ENCODE results near the gene TRIML1.
"Not testable (repeated sequence)": the region's sequence is repeated elsewhere in the genome, so short reads cannot be mapped to it uniquely, and the experiment has no call there.

The TRIML1 gene

DNA sequence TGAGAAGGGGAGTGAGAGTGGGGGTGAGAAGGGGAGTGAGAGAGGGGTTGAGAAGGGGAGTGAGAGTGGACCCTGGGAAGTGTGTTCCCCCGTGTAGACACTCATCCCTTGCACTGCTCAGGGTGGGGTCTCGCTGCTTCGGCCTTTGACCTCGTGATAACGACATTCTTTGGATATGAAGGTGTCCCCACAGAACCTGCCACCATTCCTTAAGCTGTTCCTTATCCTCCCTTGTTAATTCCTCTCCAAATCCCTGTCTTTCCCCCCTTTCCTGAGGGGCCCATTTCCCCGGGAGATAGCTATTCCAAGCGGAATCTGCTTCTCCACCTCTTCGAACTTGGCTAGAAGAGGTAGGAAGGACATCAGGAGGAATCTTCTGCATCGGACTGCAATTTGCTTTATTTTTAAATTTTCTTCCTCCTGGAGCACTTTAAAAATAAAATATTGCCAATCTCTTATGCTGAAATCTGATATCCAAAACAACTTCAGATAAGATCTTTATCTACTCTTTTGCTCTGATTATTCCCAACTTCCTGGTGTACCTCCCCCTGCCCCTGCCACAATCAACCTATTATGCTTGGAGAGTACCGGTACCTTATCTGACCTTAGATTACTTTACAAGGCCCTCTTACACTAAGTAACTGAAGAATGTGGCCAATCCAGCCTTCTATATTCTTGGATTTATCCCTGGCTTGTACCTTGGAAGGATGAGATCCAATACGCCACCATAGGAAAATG, 15.6 kb downstream of the TRIML1 start:
- no peak for DNase-seq

DNA sequence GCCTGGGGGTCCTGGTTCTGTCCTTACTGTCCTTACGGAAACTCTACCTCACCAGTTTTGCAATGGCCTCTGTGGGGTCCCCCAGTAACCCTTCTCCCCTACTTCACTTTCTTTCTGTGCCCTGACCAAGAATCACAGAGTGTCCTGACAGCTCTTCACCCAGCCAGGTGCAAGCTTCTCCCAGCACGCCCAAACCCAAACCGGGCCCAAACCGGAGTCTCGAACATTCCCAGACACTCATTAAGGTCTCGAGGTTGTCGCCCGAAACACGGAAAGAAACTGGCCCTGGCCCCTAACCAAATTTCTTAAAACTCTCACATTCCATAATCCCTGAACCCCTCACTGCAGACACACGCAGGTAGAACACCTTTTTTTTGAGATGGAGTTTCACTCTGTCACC, 19.1 kb downstream of the TRIML1 start:
- no peak for DNase-seq

DNA sequence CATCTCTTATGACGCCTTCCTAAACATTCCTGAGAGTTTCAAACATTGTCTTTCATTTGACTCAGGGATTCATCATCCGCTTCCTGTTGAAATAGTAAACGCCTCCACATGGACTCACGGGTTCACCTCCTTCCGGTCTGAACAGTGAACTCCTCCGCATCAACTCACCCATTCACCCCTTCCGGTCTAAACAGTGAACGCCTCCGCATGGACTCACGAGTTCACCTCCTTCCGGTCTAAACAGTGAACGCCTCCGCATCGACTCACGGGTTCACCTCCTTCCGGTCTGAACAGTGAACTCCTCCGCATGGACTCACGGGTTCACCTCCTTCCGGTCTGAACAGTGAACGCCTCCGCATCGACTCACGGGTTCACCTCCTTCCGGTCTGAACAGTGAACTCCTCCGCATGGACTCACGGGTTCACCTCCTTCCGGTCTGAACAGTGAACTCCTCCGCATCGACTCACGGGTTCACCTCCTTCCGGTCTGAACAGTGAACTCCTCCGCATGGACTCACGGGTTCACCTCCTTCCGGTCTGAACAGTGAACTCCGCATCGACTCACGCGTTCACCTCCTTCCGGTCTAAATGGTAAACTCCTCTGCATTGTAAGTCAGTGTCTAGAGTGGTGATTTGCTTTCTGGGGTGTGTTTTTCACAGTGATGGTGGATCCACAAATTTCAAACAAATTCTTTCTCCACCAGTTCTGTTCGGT, 20.4 kb downstream of the TRIML1 start:
- DNase-seq: not testable (repeated sequence)

DNA sequence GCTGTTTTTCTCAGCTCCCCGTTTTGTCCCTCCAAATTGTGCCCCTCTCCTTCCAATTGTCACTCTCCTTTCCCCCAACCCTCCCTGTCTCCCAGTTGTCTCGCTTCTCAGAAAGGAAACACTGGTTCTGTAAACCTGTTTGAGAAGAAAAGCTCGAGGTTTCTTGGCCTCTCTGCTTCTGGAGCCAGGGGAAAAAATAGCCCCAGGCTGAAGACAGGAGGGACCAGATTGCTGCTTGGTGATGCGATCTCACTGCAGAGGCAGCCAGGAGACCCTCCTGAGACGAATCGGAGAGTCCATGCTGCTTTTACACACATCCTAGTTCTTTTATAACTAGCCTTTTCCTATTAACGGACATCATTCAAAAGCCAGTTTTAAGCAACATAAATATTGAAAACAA, 21.2 kb downstream of the TRIML1 start:
- DNase-seq: no peak

DNA sequence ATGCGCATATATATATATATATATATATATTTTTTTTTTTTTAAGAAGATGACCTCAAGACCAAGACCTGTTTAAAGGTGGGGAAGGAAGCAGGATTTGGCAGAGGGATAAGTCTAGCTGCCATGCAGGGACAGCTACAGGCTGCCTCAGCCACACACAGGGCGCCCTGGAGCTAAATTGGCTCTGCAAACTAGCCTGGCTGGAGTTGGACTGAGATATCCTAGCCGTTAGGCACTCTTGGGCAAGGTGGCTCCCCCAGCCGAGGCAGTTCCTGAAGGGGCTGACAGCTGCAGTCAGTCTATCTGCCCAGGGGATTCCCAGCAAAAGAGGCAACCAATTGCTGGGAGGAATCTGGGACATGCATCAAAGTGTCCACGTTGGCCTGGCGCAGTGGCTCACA, 21.9 kb downstream of the TRIML1 start:
- DNase-seq: no peak

DNA sequence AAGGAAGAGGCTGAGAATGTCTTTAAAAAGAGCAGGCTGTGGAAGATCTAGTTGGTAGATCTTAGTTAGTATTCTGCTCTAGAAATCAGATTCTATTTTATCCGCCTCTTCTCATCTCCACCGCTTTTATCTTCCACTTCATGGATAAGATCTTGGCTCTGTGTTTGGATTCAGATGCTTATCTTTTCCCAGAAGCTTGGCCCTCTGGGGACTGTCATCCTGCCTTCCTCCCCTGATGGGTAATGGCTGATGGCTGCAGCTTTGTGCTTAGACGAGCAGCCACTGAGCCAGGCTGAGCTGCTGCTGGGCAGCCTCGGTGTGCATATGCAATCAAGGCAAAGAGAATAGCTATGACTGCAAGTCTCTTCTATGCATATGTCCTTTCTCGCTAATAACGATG, 23.5 kb downstream of the TRIML1 start:
- DNase-seq: no peak

DNA sequence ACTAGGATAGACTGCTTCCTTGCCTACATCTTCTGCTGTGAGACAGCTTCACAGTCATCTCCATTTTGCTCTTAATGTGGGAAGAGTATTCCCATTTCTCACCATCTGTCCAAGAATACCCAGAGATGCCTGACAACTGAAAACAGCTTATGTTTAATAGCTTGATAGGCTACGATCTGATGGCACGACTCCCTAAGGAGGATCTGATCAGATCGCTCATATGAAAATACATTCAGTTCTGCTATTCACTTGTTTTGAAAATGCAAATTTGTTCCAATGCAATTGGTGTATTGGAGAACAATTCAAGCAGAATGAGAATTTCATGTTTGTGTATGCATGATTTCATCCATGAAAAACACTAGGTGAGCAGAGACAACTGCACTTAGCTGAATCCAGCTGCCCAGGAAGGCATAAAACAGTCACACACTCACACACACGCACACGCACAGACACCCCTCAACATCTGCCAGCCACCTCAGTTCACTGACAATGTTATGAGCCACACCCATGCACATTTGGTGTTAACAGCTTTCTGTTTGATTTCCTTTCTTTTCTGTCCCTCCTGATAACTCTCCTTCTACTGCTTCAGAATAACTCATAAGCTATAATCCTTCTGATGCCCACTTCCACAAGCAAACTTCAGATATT, 29.6 kb downstream of the TRIML1 start:
- DNase-seq: no peak

DNA sequence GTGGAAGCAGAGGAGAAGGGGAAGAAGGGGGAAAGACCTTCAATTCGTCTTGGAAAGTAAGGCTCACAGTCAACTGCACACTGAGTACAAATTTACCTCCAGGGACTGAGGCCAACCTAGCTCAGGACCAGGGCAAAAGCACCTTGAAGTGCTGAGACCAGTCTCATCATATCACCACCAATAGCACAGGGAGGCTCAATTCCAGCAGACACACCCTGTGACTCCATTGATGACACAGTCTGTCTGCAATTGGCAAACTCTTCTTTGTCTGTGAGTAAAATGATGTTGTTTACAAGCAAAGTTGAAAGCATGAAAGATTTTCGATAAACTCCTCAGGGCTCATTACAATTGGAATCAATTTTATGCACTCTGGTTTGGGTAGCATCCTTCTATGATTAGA, 32.3 kb downstream of the TRIML1 start:
- no peak for DNase-seq

DNA sequence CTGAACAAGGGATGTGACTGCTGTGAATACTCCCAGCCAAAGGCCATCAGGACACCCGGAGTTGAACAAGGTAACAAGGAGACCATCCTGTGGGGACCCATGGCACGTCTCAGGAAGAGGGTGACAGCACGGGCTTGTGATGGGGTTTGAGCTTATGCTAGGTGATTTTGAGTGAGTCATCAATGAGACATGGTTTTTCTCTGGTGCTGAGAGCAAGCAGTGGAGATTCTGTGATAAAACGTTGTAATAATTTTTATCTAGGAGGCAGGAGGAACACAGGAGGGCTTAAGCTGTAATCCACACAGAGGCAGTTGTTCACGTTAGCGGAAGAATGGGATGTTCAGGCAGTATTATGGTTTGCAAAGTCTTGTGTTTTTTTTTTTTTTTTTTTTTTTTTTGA, 36.0 kb downstream of the TRIML1 start:
- no peak for DNase-seq

DNA sequence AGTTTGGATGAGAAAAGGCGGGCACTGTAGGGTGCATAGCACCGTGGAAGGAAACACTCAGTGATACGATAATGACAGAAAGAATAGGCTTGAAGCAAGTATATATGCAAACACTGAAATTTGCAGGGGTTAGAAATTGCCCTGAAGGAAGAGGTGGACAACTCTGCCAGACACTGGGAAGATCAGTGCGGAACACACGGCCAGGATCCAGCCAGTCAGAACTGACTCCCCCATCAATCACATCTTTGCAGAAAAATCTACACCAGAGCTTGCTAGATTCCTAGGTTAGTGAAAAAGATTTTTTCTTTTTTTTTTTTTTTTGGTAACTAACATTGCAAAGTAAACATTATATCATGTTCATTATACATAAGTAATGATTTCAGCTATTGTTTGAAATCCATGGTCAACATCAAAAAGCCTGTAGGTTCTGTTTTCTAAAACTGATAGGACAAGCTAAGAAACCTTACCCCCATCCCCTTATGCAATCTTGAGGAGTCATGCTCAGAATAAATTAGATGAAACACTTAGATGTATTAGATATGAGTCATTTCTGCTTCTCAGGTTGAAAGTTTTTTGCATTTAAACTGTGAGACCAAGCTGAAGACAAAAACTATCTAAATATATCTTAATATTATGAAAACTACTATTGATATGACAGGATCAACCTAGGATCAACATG, 38.9 kb downstream of the TRIML1 start:
- DNase-seq: no peak

DNA sequence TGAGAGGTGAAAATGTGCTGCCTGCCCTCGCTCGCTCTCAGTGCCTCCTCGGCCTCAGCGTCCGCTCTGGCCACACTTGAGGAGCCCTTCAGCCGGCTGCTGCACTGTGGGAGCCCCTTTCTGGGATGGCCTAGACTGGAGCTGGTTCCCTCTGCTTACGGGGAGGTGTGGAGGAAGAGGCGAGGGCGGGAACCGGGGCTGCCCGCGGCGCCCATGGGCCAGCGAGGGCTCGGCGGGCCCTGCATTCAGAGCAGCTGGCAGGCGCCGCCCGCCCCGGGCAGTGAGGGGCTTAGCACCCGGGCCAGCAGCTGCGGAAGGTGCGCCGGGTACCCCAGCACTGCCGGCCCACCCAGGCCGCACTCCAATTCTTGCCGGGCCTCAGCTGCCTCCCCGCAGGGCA, 39.6 kb downstream of the TRIML1 start:
- no peak for DNase-seq

DNA sequence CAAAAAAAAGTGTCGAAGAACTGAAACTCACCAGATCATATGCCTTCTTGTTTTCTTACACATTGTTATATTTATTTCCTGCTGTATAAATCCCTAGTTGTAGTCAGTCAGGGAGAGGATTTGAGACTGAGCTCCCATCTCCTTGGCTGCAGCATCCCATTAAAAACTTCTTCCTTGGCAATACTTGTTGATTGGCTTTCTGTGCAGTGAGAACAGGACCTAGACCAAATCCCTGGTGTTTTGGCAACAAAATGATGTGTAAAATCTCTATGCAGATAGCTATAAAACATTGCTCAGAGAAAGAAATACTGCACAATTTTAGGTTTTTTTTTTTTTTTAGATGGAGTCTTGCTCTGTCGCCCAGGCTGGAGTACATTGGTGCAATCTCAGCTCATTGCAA, 47.9 kb downstream of the TRIML1 start:
- no peak for DNase-seq

DNA sequence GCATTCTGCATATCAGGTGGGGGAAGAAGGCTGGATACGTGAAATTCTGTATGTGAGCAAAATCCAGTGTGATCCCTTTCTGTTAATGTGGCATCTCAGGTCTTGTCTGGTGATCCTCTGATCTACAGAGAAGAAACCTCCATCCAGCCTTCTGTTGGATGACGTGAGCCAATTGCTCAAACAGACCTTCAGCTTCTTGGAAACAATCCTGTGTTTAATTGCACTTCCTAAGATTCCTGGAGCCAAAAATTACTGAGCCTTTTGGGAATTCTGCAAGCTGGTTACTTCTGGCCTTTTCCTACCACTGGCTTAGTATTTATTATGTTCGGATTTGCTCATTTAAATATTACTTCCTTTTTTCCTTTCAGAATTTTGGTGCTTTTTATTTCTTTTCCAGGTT, 51.2 kb downstream of the TRIML1 start:
- no peak for DNase-seq

DNA sequence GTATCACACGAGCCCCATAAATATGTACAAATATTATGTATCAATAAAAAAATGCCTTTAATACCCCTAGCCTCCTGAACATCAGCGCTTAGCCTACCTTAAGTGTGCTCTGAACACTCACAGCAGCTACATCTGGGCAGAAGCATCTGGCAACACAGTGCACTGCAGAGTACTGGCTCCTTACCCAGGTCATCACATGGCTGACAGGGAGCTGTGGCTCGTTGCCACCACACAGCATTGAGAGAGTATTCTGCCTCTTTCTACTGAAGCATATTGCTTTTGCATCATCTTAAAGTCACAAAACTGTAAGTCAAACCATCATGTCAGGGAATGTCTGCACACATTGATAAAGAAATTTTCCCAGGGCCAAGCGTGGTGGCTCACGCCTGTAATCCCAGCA, 55.2 kb downstream of the TRIML1 start:
- DNase-seq: no peak

DNA sequence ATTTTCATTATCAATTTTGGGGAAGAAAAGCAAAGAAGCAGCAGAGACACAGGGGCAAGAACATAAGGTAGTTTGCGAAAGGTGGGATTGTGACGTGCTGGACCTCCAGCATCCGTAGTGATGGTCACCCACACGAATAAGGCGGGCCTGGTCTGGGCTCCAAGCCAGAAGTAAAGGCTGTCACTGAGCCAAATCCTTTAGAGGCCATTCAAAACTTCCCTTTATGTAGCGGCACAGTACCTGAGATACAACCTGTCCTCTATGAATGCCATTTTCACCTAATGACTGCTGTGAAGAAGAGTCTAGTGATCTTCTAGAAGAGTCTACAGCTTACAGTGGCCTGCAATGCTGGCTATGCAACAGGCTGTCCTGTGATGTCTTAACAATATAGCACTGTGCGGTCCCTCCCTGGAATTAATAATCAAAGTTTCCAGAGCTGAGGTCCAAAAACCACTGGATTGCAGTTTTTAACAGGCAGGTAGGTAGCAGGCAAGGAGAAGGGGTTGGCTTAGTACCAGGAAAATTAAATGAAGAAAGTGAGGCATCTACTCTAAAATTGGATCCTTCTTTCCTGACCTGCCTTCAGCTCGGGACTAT, 56.2 kb downstream of the TRIML1 start:
- DNase-seq: no peak

DNA sequence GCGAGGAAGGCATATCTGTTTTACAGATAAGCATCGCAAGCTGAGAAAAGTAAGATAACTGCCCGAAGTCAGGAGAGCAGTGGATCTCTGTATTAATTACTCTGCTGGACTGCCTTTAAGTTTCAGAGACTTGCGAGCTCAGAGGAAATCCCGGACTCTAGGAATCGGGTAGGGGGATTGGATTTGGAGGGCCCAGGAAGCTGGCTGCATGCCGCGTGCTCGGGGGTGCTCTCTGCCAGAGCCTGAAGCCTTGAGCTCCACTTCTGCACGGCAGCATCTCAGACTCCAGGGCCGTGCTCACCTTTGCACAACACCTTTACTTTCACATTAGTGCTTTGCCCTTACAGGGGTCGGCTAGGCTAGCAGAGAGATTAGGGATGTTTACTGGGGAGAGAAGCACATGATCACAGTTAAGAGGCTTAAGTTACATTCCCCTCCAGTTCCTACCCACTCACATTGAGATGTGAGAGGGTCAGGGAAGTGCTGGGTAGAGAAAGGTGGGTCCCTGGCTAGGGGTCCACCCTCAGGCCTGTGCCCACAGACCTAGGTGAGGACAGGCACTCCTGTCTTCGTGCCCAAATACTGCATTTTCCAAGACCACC, 57.0 kb downstream of the TRIML1 start:
- DNase-seq: no peak

Data from stimulated activated CD8-positive, alpha-beta memory T cell treated with anti-CD3 and anti-CD28 coated beads, Interleukin-4, amount 100 ng/mL, for 48 hours (primary cell).